ENCODE data around the gene IPCEF1. TPM values are rescaled to one million over a fixed set of nuclear protein-coding genes. Genes with fewer than 3 reads are reported as not detected.

The IPCEF1 gene
- polyA plus RNA-seq, 3 donors: 14.7 to 29.7 (median 16.5) TPM

GRCh38 chr6:154206996-154207395, 149.6 kb downstream of the IPCEF1 start:
- peak overlapping the region in 2 of 7 donors; percentile 21 to 35 for H3K27ac Mint-ChIP-seq
- no peaks in the 10 kb centered on the region for H3K9me3 Mint-ChIP-seq
- Histone ChIP-seq H3K27ac (ENCODE audit: low read depth in 1 of 2, low read length in 2 of 2) (no peak overlapping the region), H3K27me3 (ENCODE audit: control insufficient read depth in 2 of 2, insufficient read depth in 2 of 2, low read length in 2 of 2) (no peaks in the 10 kb centered on the region), H3K4me1 (ENCODE audit: control insufficient read depth in 1 of 2, insufficient read depth in 2 of 2, low read length in 2 of 2) (peaks cover 6 to 10% of the 10 kb centered on the region in 2 donors), H4K20me1 (ENCODE audit: insufficient read depth, low read length) (peaks cover 12% of the 10 kb centered on the region), H3K4me3 (replicated peaks in 1 of 3; ENCODE audit: low read depth in 2 of 3, low read length in 3 of 3) (no peak overlapping the region), H3K4me2 (replicated peaks; ENCODE audit: extremely low read depth, low read length, poor library complexity, severe bottlenecking) (no peak overlapping the region), H3K9me3 (replicated peaks in 1 of 2; ENCODE audit: control insufficient read depth in 1 of 2, insufficient read depth in 1 of 2, low read length in 2 of 2) (no peaks in the 10 kb centered on the region), H3K9ac (ENCODE audit: insufficient read depth, low read length, poor library complexity, severe bottlenecking) (no peak overlapping the region), H2AFZ (ENCODE audit: insufficient read depth, low read depth, low read length, poor library complexity, severe bottlenecking) (no peak overlapping the region), H3K36me3 (replicated peaks in 1 of 2; ENCODE audit: control insufficient read depth in 1 of 2, insufficient read depth in 2 of 2, low read length in 2 of 2) (peaks cover 77 to 95% of the 10 kb centered on the region in 2 donors), H3K79me2 (ENCODE audit: insufficient read depth, low read length) (no peaks in the 10 kb centered on the region)
- H3K4me1 Mint-ChIP-seq: peaks cover 20% of the 10 kb centered on the region
- peaks cover 76 to 87% of the 10 kb centered on the region in 2 donors for H3K36me3 Mint-ChIP-seq
- H3K4me3 Mint-ChIP-seq: no peak overlapping the region
- no peak for TF ChIP-seq CTCF (IDR thresholded peaks at IDR 0.05)
- no peaks in the 10 kb centered on the region for H3K27me3 Mint-ChIP-seq (ENCODE audit: low read depth in 3 of 3)
- 57% methylated on average over 1 of the region's 4 CpGs for WGBS (ENCODE audit: insufficient coverage)
- intact Hi-C loops (cut with micrococcal nuclease): no loop called here
- DNase-seq: no peak

DNA sequence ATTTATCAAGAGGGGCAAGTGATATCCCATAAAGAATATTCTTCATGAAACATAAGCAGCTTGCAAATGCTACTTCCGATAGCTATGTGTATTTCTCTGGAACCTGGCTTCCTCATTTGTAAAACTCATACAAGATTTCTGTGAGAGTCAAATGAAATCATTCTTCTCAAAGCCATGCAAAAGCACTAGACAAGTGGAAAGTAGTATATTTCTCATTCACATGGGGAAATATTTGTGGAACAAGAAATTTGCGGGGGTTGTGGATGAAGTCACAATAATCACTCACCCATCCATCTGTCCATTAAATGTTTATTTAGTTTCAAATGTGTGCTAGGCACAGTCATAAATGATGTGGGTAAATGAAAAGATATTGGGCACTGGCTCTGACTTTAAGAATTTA, 150.5 kb downstream of the IPCEF1 start:
- DNase-seq: no peak
- Histone ChIP-seq H2AFZ (ENCODE audit: insufficient read depth, low read depth, low read length, poor library complexity, severe bottlenecking) (no peak overlapping the region), H3K27me3 (ENCODE audit: control insufficient read depth in 2 of 2, insufficient read depth in 2 of 2, low read length in 2 of 2) (no peaks in the 10 kb centered on the region), H3K27ac (ENCODE audit: low read depth in 1 of 2, low read length in 2 of 2) (no peak overlapping the region), H3K4me1 (ENCODE audit: control insufficient read depth in 1 of 2, insufficient read depth in 2 of 2, low read length in 2 of 2) (peaks cover 6 to 12% of the 10 kb centered on the region in 2 donors), H3K4me2 (replicated peaks; ENCODE audit: extremely low read depth, low read length, poor library complexity, severe bottlenecking) (no peak overlapping the region), H3K79me2 (ENCODE audit: insufficient read depth, low read length) (peaks cover 3% of the 10 kb centered on the region), H3K36me3 (replicated peaks in 1 of 2; ENCODE audit: control insufficient read depth in 1 of 2, insufficient read depth in 2 of 2, low read length in 2 of 2) (peaks cover 76 to 95% of the 10 kb centered on the region in 2 donors), H3K9me3 (replicated peaks in 1 of 2; ENCODE audit: control insufficient read depth in 1 of 2, insufficient read depth in 1 of 2, low read length in 2 of 2) (no peaks in the 10 kb centered on the region), H3K9ac (ENCODE audit: insufficient read depth, low read length, poor library complexity, severe bottlenecking) (no peak overlapping the region), H4K20me1 (ENCODE audit: insufficient read depth, low read length) (peaks cover 16% of the 10 kb centered on the region), H3K4me3 (replicated peaks in 1 of 3; ENCODE audit: low read depth in 2 of 3, low read length in 3 of 3) (no peak overlapping the region)
- TF ChIP-seq CTCF (IDR thresholded peaks at IDR 0.05): no peak
- Mint-ChIP-seq H3K9me3 (peaks cover 0 to 3% (median 0%) of the 10 kb centered on the region in 7 donors), H3K4me3 (no peak overlapping the region), H3K27me3 (ENCODE audit: low read depth in 3 of 3) (no peaks in the 10 kb centered on the region), H3K36me3 (peaks cover 79 to 88% of the 10 kb centered on the region in 2 donors), H3K27ac (no peak overlapping the region), H3K4me1 (peaks cover 24% of the 10 kb centered on the region)
- no CpG with 5 or more reads among the region's 2 CpGs for WGBS (ENCODE audit: insufficient coverage)
- intact Hi-C loops (cut with micrococcal nuclease): no loop called here

Measured in CD14-positive monocyte (primary cell).